ENCODE data around the gene CEACAM6. TPM values are rescaled to one million over a fixed set of nuclear protein-coding genes. Genes with fewer than 3 reads are reported as not detected.

CEACAM6 gene
- total and polyA plus RNA-seq, 2 experiments from 2014 or later, result not detected

GRCh38 chr19:41801792-41802211, 46.5 kb downstream of the CEACAM6 start (continued):
- TF ChIP-seq ZNF462 (CRISPR knock-in tag; IDR thresholded peaks at IDR 0.05) (no peak), EZH2phosphoT487 (IDR thresholded peaks at IDR 0.05; ENCODE audit: unreplicated experiment) (no peak), ETS1 (IDR thresholded peaks at IDR 0.05) (no peak), STAT1 (IDR thresholded peaks at IDR 0.05; ENCODE audit: unreplicated experiment) (no peak), ZNF331 (CRISPR knock-in tag; IDR thresholded peaks at IDR 0.05; ENCODE audit: low read depth) (no peak), ZNF114 (CRISPR knock-in tag; IDR thresholded peaks at IDR 0.05) (no peak), EZH2 (IDR thresholded peaks at IDR 0.05; ENCODE audit: low read depth, unreplicated experiment) (no peak), POLR2AphosphoS5 (IDR thresholded peaks at IDR 0.05; ENCODE audit: low read depth) (no peak)

GRCh38 chr19:41802770-41803169, 47.4 kb downstream of the CEACAM6 start:
- H3K4me3 Mint-ChIP-seq, result no peak overlapping the region
- H3K27ac Mint-ChIP-seq, result no peak overlapping the region
- Histone ChIP-seq H2AFZ (no peak overlapping the region; the same call in 1 of the 2 replicates), H3K79me2 (replicated peaks; ENCODE audit: insufficient read depth) (no peaks in the 10 kb centered on the region), H3K4me2 (no peak overlapping the region), H3K9me2 (ENCODE audit: insufficient read depth) (no peaks in the 10 kb centered on the region), H3K27ac (ENCODE audit: low read depth) (no peak overlapping the region), H3K36me3 (ENCODE audit: insufficient read depth) (no peaks in the 10 kb centered on the region), H4K20me1 (replicated peaks; ENCODE audit: insufficient read depth) (no peaks in the 10 kb centered on the region), H3K27me3 (ENCODE audit: insufficient read depth) (no peaks in the 10 kb centered on the region), H3K4me1 (ENCODE audit: insufficient read depth) (no peaks in the 10 kb centered on the region), H3F3A (replicated peaks; ENCODE audit: low read depth) (no peaks in the 10 kb centered on the region), H3K4me3 (no peak overlapping the region)
- H3K4me1 Mint-ChIP-seq, result peaks cover 3% of the 10 kb centered on the region; the same call in 2 of the 3 replicates
- H3K9me3 Mint-ChIP-seq, result peaks cover 10% of the 10 kb centered on the region
- no peaks in the 10 kb centered on the region; the same call in 2 of the 3 replicates for H3K36me3 Mint-ChIP-seq (ENCODE audit: low read depth)
- H3K27me3 Mint-ChIP-seq (ENCODE audit: insufficient read depth, low read depth, poor library complexity), result peaks cover 7% of the 10 kb centered on the region
- DNase-seq (ENCODE audit: low spot score) (no peak), ATAC-seq (no peak)
- TF ChIP-seq REST (IDR thresholded peaks at IDR 0.05; ENCODE audit: unreplicated experiment) (no peak), ZNF114 (CRISPR knock-in tag; IDR thresholded peaks at IDR 0.05) (no peak), POLR2AphosphoS5 (IDR thresholded peaks at IDR 0.05; ENCODE audit: low read depth) (no peak), CREB1 (CRISPR knock-in tag; IDR thresholded peaks at IDR 0.05; ENCODE audit: low read depth) (no peak), JUNB (IDR thresholded peaks at IDR 0.05; ENCODE audit: unreplicated experiment) (no peak), EZH2phosphoT487 (IDR thresholded peaks at IDR 0.05; ENCODE audit: unreplicated experiment) (no peak), ZNF331 (CRISPR knock-in tag; IDR thresholded peaks at IDR 0.05; ENCODE audit: low read depth) (no peak), CTCF (conservative IDR thresholded peaks at IDR 0.05; ENCODE audit: low read depth in 2 of 2) (no peak)

All from GM23338 (cell line).